ENCODE data around the gene LRRC3. TPM values are rescaled to one million over a fixed set of nuclear protein-coding genes. Genes with fewer than 3 reads are reported as not detected.

LRRC3 gene
- total RNA-seq, 2 experiments from 2014 or later, result 3.7 to 3.8 TPM

- peak; percentile 65 for DNase-seq
- Mint-ChIP-seq H3K4me1 (no peaks in the 10 kb centered on the region), H3K4me3 (no peak overlapping the region), H3K36me3 (ENCODE audit: low read depth) (peaks cover 2% of the 10 kb centered on the region), H3K9me3 (peaks cover 14% of the 10 kb centered on the region), H3K27ac (no peak overlapping the region), H3K27me3 (no peaks in the 10 kb centered on the region)
- ChIA-PET POLR2A (no interaction called here), CTCF (no interaction called here)
These were observed 26.9 kb upstream of the LRRC3 start for GRCh38 chr21:44428281-44428960.

- no peak overlapping the region for H3K4me3 Mint-ChIP-seq
- POLR2A ChIA-PET, result no interaction called here
These were observed 25.4 kb upstream of the LRRC3 start for GRCh38 chr21:44429894-44430293.

GRCh38 chr21:44431300-44431699 lies 24.0 kb upstream of the LRRC3 start:
- DNase-seq, result no peak
- H3K27me3 Mint-ChIP-seq, result no peaks in the 10 kb centered on the region
- ChIA-PET POLR2A (no interaction called here), CTCF (interaction anchor here (0.8 kb wide), 1 partner anchor 161 kb away, joined by 3 read pairs; no protein-coding TSS in a partner anchor)
- no peaks in the 10 kb centered on the region for H3K4me1 Mint-ChIP-seq
- H3K36me3 Mint-ChIP-seq (ENCODE audit: low read depth), result peaks cover 2% of the 10 kb centered on the region
- no peak overlapping the region for H3K4me3 Mint-ChIP-seq
- H3K9me3 Mint-ChIP-seq, result peaks cover 14% of the 10 kb centered on the region
- no peak overlapping the region for H3K27ac Mint-ChIP-seq

More at GRCh38 chr21:44429894-44430293, 25.4 kb upstream of the LRRC3 start:
- Mint-ChIP-seq H3K36me3 (ENCODE audit: low read depth) (peaks cover 2% of the 10 kb centered on the region), H3K9me3 (peaks cover 14% of the 10 kb centered on the region), H3K4me1 (no peaks in the 10 kb centered on the region), H3K27ac (no peak overlapping the region), H3K27me3 (no peaks in the 10 kb centered on the region)
- no peak for DNase-seq
- CTCF ChIA-PET, result interaction anchor here (2.2 kb wide), 1 partner anchor 14 kb away, joined by 7 read pairs; no protein-coding TSS in a partner anchor

GRCh38 chr21:44432841-44433790 lies 22.2 kb upstream of the LRRC3 start:
- Mint-ChIP-seq H3K27me3 (no peaks in the 10 kb centered on the region), H3K36me3 (ENCODE audit: low read depth) (peaks cover 2% of the 10 kb centered on the region), H3K27ac (no peak overlapping the region), H3K4me3 (no peak overlapping the region), H3K4me1 (no peaks in the 10 kb centered on the region), H3K9me3 (peaks cover 14% of the 10 kb centered on the region)
- CTCF ChIA-PET, result no interaction called here
- no peak for DNase-seq
- POLR2A ChIA-PET, result interaction anchor here (1.1 kb wide), 1 partner anchor 10 kb away, joined by 4 read pairs; no protein-coding TSS in a partner anchor

GRCh38 chr21:44433791-44434567 lies 21.3 kb upstream of the LRRC3 start:
- Mint-ChIP-seq H3K9me3 (peaks cover 11% of the 10 kb centered on the region), H3K4me1 (no peaks in the 10 kb centered on the region), H3K27me3 (no peaks in the 10 kb centered on the region), H3K27ac (no peak overlapping the region), H3K4me3 (no peak overlapping the region), H3K36me3 (ENCODE audit: low read depth) (peaks cover 2% of the 10 kb centered on the region)
- CTCF ChIA-PET, result no interaction called here
- POLR2A ChIA-PET, result no interaction called here
- no peak for DNase-seq

- no peak for DNase-seq
- Mint-ChIP-seq H3K27ac (no peak overlapping the region), H3K36me3 (ENCODE audit: low read depth) (peaks cover 2% of the 10 kb centered on the region), H3K27me3 (no peaks in the 10 kb centered on the region), H3K4me3 (no peak overlapping the region), H3K4me1 (no peaks in the 10 kb centered on the region), H3K9me3 (peaks cover 11% of the 10 kb centered on the region)
- CTCF ChIA-PET, result no interaction called here
- POLR2A ChIA-PET, result no interaction called here
These were observed 20.8 kb upstream of the LRRC3 start for GRCh38 chr21:44434568-44434925.

- Mint-ChIP-seq H3K27me3 (no peaks in the 10 kb centered on the region), H3K4me1 (no peaks in the 10 kb centered on the region), H3K36me3 (ENCODE audit: low read depth) (peaks cover 2% of the 10 kb centered on the region), H3K4me3 (no peak overlapping the region), H3K9me3 (peaks cover 6% of the 10 kb centered on the region), H3K27ac (no peak overlapping the region)
- ChIA-PET CTCF (no interaction called here), POLR2A (no interaction called here)
- no peak for DNase-seq
These were observed 20.2 kb upstream of the LRRC3 start for GRCh38 chr21:44434936-44435635.

- H3K27me3 Mint-ChIP-seq, result no peaks in the 10 kb centered on the region
- H3K4me3 Mint-ChIP-seq, result no peak overlapping the region
- POLR2A ChIA-PET, result no interaction called here
- no peak for DNase-seq
- H3K27ac Mint-ChIP-seq, result no peak overlapping the region
- peaks cover 3% of the 10 kb centered on the region for H3K9me3 Mint-ChIP-seq
- H3K36me3 Mint-ChIP-seq (ENCODE audit: low read depth), result no peaks in the 10 kb centered on the region
- CTCF ChIA-PET, result no interaction called here
- no peaks in the 10 kb centered on the region for H3K4me1 Mint-ChIP-seq
These were observed 19.1 kb upstream of the LRRC3 start for GRCh38 chr21:44436111-44436611.

GRCh38 chr21:44436958-44437357 lies 18.4 kb upstream of the LRRC3 start:
- Mint-ChIP-seq H3K4me3 (no peak overlapping the region), H3K36me3 (ENCODE audit: low read depth) (no peaks in the 10 kb centered on the region), H3K4me1 (no peaks in the 10 kb centered on the region), H3K27ac (no peak overlapping the region), H3K27me3 (no peaks in the 10 kb centered on the region), H3K9me3 (no peaks in the 10 kb centered on the region)
- ChIA-PET CTCF (no interaction called here), POLR2A (no interaction called here)
- DNase-seq, result no peak

- no peak for DNase-seq
- Mint-ChIP-seq H3K4me1 (no peaks in the 10 kb centered on the region), H3K36me3 (ENCODE audit: low read depth) (no peaks in the 10 kb centered on the region), H3K4me3 (no peak overlapping the region), H3K27me3 (no peaks in the 10 kb centered on the region), H3K27ac (no peak overlapping the region), H3K9me3 (no peaks in the 10 kb centered on the region)
- CTCF ChIA-PET, result no interaction called here
- POLR2A ChIA-PET, result no interaction called here
These were observed 18.0 kb upstream of the LRRC3 start for GRCh38 chr21:44437371-44437695.

GRCh38 chr21:44437696-44438431 lies 17.4 kb upstream of the LRRC3 start:
- H3K9me3 Mint-ChIP-seq, result no peaks in the 10 kb centered on the region
- H3K4me3 Mint-ChIP-seq, result no peak overlapping the region
- no peaks in the 10 kb centered on the region for H3K4me1 Mint-ChIP-seq
- ChIA-PET CTCF (no interaction called here), POLR2A (no interaction called here)
- H3K27ac Mint-ChIP-seq, result no peak overlapping the region
- DNase-seq, result no peak
- no peaks in the 10 kb centered on the region for H3K27me3 Mint-ChIP-seq
- H3K36me3 Mint-ChIP-seq (ENCODE audit: low read depth), result no peaks in the 10 kb centered on the region

GRCh38 chr21:44438531-44439210 lies 16.6 kb upstream of the LRRC3 start:
- H3K4me3 Mint-ChIP-seq, result no peak overlapping the region
- H3K9me3 Mint-ChIP-seq, result no peaks in the 10 kb centered on the region
- H3K27me3 Mint-ChIP-seq, result no peaks in the 10 kb centered on the region
- CTCF ChIA-PET, result no interaction called here
- POLR2A ChIA-PET, result no interaction called here
- H3K27ac Mint-ChIP-seq, result no peak overlapping the region
- DNase-seq, result no peak
- H3K36me3 Mint-ChIP-seq (ENCODE audit: low read depth), result no peaks in the 10 kb centered on the region
- H3K4me1 Mint-ChIP-seq, result no peaks in the 10 kb centered on the region
